HepG2 (cell line): ENCODE results near the gene ANKHD1. TPM values are rescaled to one million over a fixed set of nuclear protein-coding genes. Genes with fewer than 3 reads are reported as not detected.

Experiments used
- FOXC1 ChIP-seq: sonication (generic); formaldehyde crosslinking; IDR thresholded peaks from 2 replicates; pipeline ENCODE4 v1.8.0; 2022; ENCODE audit warnings: mild to moderate bottlenecking, missing genetic modification reagents, borderline replicate concordance
- HMG20A ChIP-seq: IDR thresholded peaks from 2 replicates; pipeline ENCODE4 v1.6.1; 2016; ENCODE audit warnings: borderline replicate concordance
- IRF2 ChIP-seq: IDR thresholded peaks from 2 replicates; pipeline ENCODE4 v1.6.1; 2018; ENCODE audit warnings: missing genetic modification reagents, missing compliant biosample characterization
- MAFF ChIP-seq: IDR thresholded peaks from 2 replicates; pipeline ENCODE4 v1.6.1; 2011; ENCODE audit warnings: low read depth, low read length, improper control_type of control experiment
- MIER2 ChIP-seq: IDR thresholded peaks from 2 replicates; pipeline ENCODE4 v1.6.1; 2016; ENCODE audit warnings: missing biosample characterization, missing genetic modification reagents
- MYC ChIP-seq: sonication (generic); formaldehyde crosslinking; IDR thresholded peaks from 2 replicates; pipeline ENCODE4 v1.9.0; 2021; ENCODE audit warnings: missing genetic modification reagents, borderline replicate concordance
- PHF20 ChIP-seq: sonication (generic); formaldehyde crosslinking; IDR thresholded peaks from 2 replicates; pipeline ENCODE4 v1.5.0; 2020; ENCODE audit warnings: mild to moderate bottlenecking, missing genetic modification reagents
- RAD21 ChIP-seq: fragments of 450-650 bp; formaldehyde crosslinking; IDR thresholded peaks from 2 replicates; pipeline ENCODE4 v1.5.0; 2020; ENCODE audit warnings: mild to moderate bottlenecking
- SAP130 ChIP-seq: IDR thresholded peaks from 2 replicates; pipeline ENCODE4 v1.6.1; 2016; ENCODE audit warnings: low read depth
- TMF1 ChIP-seq: sonication (generic); formaldehyde crosslinking; IDR thresholded peaks from 2 replicates; pipeline ENCODE4 v1.8.1; 2022; ENCODE audit warnings: low read depth, missing genetic modification reagents
- ZFP37 ChIP-seq: sonication (generic); formaldehyde crosslinking; IDR thresholded peaks from 2 replicates; pipeline ENCODE4 v1.4.0; 2020; ENCODE audit warnings: missing genetic modification reagents, borderline replicate concordance
- ZIK1 ChIP-seq: sonication (generic); formaldehyde crosslinking; IDR thresholded peaks from 2 replicates; pipeline ENCODE4 v1.5.0; 2020; ENCODE audit warnings: mild to moderate bottlenecking, low read depth, missing genetic modification reagents, borderline replicate concordance
- ZMYM4 ChIP-seq: sonication (generic); formaldehyde crosslinking; IDR thresholded peaks from 2 replicates; pipeline ENCODE4 v1.8.1; 2023; ENCODE audit warnings: mild to moderate bottlenecking, missing genetic modification reagents
- ZNF766 ChIP-seq: sonication (generic); formaldehyde crosslinking; IDR thresholded peaks from 2 replicates; pipeline ENCODE4 v1.5.0; 2020; ENCODE audit warnings: missing genetic modification reagents, borderline replicate concordance
- ZNF768 ChIP-seq: sonication (generic); formaldehyde crosslinking; IDR thresholded peaks from 2 replicates; pipeline ENCODE4 v1.4.0; 2020; ENCODE audit warnings: missing genetic modification reagents
- ZNF777 ChIP-seq: sonication (generic); formaldehyde crosslinking; IDR thresholded peaks from 2 replicates; pipeline ENCODE4 v1.4.0; 2020; ENCODE audit warnings: missing genetic modification reagents
- polyA plus RNA-seq, 8 experiments: library from polyadenylated mRNA; depleted of rRNA in 3 of 8; stranded (reverse) in 7 of 8; unstranded in 1 of 8; fragments of >200 nt; fragmentation: Illumina TruSeq in 4 of 8; extraction: Trizol in 4 of 8; gene quantifications; 2 replicates each; pipeline versions ENCODE4 v1.2.1 to v1.2.3, GENCODE V29; 2011 to 2016; ENCODE audit warnings: low read depth in 4 of 8, missing spikeins in 1 of 8, mixed read lengths in 1 of 8; ENCODE audit not compliant: insufficient read depth in 1 of 8
- total RNA-seq, 5 experiments: library from RNA; depleted of rRNA; stranded (reverse); fragments of >200 nt; fragmentation: Illumina TruSeq; extraction: Trizol; gene quantifications; 2 replicates each; pipeline ENCODE4 v1.2.3, GENCODE V29; 2016; ENCODE audit warnings: low read depth in 1 of 5
- TF ChIP-seq, protein P1 (sequence below): IDR thresholded peaks from 2 replicates; pipeline ENCODE4 v1.6.1; 2012; ENCODE audit warnings: low read length, improper control_type of control experiment
- TF ChIP-seq, protein P2 (sequence below): sonication (generic); formaldehyde crosslinking; IDR thresholded peaks from 2 replicates; pipeline ENCODE4 v1.8.1; 2022; ENCODE audit warnings: mild to moderate bottlenecking, missing genetic modification reagents
- TF ChIP-seq, protein P3 (sequence below): sonication (generic); formaldehyde crosslinking; IDR thresholded peaks from 2 replicates; pipeline ENCODE4 v1.4.0; 2020; ENCODE audit warnings: missing genetic modification reagents
- TF ChIP-seq, protein P4 (sequence below): sonication (generic); formaldehyde crosslinking; IDR thresholded peaks from 2 replicates; pipeline ENCODE4 v1.4.0; 2020; ENCODE audit warnings: missing genetic modification reagents, borderline replicate concordance
- TF ChIP-seq, protein P5 (sequence below): sonication (generic); formaldehyde crosslinking; IDR thresholded peaks from 2 replicates; pipeline ENCODE4 v1.8.0; 2022; ENCODE audit warnings: mild to moderate bottlenecking, missing genetic modification reagents, borderline replicate concordance
- TF ChIP-seq, protein P6 (sequence below): sonication (generic); formaldehyde crosslinking; IDR thresholded peaks from 2 replicates; pipeline ENCODE4 v1.5.0; 2020; ENCODE audit warnings: missing genetic modification reagents

ANKHD1 gene
- total and polyA plus RNA-seq, 2 of the 13 experiments (the other 11 are each of a cell fraction or from before 2014, with no cell fraction given): 69.9 to 82.0 TPM

DNA sequence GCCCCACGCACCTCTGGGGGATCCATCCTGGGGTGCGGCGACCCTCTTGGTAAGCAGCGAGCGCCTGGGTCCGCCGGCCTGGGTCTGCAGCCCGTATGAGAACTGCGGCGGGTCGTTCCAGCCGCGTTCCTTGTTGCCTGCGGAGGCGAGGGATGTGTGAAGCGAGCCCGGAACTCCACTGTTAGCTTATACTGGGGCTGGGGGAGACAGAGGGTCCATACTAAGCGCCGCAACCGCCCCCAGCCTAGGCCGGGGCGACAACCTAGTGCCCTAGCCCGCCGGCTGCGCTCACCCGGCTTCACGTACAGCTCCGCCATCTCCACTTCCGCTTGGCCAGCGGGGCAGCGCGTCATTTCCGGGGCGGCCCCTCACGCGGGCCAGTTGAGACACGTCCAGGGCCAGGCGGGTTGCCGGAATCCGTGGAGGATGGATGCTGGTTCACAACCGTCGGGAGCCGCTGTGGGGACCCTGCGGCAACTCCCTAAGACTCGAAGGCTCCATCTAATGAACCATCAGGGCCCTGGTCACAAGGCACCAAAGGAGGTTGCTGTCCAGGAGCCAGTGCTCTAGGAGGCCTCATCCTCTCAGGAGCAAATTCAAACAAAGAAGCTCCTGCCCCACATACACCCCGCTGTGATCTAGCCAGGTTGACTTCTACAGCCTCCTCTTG, 155.6 kb downstream of the ANKHD1 start, which contains the start of gene SRA1 (continued):
- TF ChIP-seq ZNF766 (CRISPR knock-in tag): 0 out of 2 replicates have a peak, but pooled peaks have one; percentile 45
- TF ChIP-seq, protein P1, sequence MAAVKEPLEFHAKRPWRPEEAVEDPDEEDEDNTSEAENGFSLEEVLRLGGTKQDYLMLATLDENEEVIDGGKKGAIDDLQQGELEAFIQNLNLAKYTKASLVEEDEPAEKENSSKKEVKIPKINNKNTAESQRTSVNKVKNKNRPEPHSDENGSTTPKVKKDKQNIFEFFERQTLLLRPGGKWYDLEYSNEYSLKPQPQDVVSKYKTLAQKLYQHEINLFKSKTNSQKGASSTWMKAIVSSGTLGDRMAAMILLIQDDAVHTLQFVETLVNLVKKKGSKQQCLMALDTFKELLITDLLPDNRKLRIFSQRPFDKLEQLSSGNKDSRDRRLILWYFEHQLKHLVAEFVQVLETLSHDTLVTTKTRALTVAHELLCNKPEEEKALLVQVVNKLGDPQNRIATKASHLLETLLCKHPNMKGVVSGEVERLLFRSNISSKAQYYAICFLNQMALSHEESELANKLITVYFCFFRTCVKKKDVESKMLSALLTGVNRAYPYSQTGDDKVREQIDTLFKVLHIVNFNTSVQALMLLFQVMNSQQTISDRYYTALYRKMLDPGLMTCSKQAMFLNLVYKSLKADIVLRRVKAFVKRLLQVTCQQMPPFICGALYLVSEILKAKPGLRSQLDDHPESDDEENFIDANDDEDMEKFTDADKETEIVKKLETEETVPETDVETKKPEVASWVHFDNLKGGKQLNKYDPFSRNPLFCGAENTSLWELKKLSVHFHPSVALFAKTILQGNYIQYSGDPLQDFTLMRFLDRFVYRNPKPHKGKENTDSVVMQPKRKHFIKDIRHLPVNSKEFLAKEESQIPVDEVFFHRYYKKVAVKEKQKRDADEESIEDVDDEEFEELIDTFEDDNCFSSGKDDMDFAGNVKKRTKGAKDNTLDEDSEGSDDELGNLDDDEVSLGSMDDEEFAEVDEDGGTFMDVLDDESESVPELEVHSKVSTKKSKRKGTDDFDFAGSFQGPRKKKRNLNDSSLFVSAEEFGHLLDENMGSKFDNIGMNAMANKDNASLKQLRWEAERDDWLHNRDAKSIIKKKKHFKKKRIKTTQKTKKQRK: no peak
- TF ChIP-seq, protein P2, sequence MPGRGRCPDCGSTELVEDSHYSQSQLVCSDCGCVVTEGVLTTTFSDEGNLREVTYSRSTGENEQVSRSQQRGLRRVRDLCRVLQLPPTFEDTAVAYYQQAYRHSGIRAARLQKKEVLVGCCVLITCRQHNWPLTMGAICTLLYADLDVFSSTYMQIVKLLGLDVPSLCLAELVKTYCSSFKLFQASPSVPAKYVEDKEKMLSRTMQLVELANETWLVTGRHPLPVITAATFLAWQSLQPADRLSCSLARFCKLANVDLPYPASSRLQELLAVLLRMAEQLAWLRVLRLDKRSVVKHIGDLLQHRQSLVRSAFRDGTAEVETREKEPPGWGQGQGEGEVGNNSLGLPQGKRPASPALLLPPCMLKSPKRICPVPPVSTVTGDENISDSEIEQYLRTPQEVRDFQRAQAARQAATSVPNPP (CRISPR knock-in tag): no peak
- TF ChIP-seq ZNF777: peak; percentile 89
- 0 out of 2 replicates have a peak, but pooled peaks have one; percentile 42 for TF ChIP-seq ZIK1 (CRISPR knock-in tag)
- peak; percentile 89 for TF ChIP-seq PHF20 (CRISPR knock-in tag)
- TF ChIP-seq FOXC1: peak; percentile 91
- peak; percentile 66; the same call in 1 of the 2 replicates for TF ChIP-seq TMF1 (CRISPR knock-in tag)
- TF ChIP-seq, protein P3, sequence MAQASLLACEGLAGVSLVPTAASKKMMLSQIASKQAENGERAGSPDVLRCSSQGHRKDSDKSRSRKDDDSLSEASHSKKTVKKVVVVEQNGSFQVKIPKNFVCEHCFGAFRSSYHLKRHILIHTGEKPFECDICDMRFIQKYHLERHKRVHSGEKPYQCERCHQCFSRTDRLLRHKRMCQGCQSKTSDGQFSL (CRISPR knock-in tag): no peak
- peak; percentile 51 for TF ChIP-seq RAD21 (CRISPR knock-in tag)
- peak; percentile 77 for TF ChIP-seq IRF2 (CRISPR knock-in tag)
- TF ChIP-seq ZFP37 (CRISPR knock-in tag): 0 out of 2 replicates have a peak, but pooled peaks have one; percentile 60
- TF ChIP-seq MYC (CRISPR knock-in tag): peak; percentile 73; the same call in 1 of the 2 replicates
- TF ChIP-seq, protein P4, sequence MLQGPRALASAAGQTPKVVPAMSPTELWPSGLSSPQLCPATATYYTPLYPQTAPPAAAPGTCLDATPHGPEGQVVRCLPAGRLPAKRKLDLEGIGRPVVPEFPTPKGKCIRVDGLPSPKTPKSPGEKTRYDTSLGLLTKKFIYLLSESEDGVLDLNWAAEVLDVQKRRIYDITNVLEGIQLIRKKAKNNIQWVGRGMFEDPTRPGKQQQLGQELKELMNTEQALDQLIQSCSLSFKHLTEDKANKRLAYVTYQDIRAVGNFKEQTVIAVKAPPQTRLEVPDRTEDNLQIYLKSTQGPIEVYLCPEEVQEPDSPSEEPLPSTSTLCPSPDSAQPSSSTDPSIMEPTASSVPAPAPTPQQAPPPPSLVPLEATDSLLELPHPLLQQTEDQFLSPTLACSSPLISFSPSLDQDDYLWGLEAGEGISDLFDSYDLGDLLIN (CRISPR knock-in tag): no peak
- peak; percentile 54; the same call in 1 of the 2 replicates for TF ChIP-seq MIER2 (CRISPR knock-in tag)
- TF ChIP-seq ZNF768 (CRISPR knock-in tag): peak; percentile 75
- TF ChIP-seq, protein P5, sequence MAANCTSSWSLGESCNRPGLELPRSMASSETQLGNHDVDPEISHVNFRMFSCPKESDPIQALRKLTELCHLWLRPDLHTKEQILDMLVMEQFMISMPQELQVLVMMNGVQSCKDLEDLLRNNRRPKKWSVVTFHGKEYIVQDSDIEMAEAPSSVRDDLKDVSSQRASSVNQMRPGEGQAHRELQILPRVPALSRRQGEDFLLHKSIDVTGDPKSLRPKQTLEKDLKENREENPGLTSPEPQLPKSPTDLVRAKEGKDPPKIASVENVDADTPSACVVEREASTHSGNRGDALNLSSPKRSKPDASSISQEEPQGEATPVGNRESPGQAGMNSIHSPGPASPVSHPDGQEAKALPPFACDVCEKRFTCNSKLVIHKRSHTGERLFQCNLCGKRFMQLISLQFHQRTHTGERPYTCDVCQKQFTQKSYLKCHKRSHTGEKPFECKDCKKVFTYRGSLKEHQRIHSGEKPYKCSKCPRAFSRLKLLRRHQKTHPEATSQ (CRISPR knock-in tag): peak; percentile 18; the same call in 1 of the 2 replicates
- TF ChIP-seq MAFF: no peak
- TF ChIP-seq HMG20A (CRISPR knock-in tag): 0 out of 2 replicates have a peak, but pooled peaks have one; percentile 15
- peak; percentile 84 for TF ChIP-seq ZMYM4
- TF ChIP-seq, protein P6, sequence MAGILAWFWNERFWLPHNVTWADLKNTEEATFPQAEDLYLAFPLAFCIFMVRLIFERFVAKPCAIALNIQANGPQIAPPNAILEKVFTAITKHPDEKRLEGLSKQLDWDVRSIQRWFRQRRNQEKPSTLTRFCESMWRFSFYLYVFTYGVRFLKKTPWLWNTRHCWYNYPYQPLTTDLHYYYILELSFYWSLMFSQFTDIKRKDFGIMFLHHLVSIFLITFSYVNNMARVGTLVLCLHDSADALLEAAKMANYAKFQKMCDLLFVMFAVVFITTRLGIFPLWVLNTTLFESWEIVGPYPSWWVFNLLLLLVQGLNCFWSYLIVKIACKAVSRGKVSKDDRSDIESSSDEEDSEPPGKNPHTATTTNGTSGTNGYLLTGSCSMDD (CRISPR knock-in tag): no peak
- peak; percentile 97 for TF ChIP-seq SAP130 (CRISPR knock-in tag)
